GDM1 (cell line): ENCODE data around the gene USP25.

Experiments
- DNase-seq: peaks from one replicate; lab custom pipeline; 2025; lab: John Stamatoyannopoulos, UW

USP25 gene

DNA sequence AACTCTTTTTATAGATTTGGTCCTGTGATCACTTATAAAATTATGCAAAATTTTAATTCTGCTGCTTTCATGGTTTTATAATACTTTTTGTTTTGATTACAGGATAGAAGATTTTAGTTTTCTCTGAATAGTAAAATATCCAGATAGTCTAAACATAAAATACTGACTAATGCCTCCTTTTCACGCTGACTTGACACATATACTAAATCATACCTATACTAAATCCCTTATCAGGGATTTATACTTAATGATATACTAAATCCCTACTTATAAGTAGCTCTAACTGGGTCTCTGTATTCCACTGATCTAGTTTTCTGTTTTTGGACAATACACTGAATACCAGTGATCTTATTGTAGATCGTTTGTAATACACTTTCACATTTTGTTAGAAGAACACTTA is 128.0 kb downstream of the USP25 start:
- DNase-seq = no peak

GRCh38 chr21:15860541-15860940 is 130.8 kb downstream of the USP25 start:
- DNase-seq = no peak

DNA sequence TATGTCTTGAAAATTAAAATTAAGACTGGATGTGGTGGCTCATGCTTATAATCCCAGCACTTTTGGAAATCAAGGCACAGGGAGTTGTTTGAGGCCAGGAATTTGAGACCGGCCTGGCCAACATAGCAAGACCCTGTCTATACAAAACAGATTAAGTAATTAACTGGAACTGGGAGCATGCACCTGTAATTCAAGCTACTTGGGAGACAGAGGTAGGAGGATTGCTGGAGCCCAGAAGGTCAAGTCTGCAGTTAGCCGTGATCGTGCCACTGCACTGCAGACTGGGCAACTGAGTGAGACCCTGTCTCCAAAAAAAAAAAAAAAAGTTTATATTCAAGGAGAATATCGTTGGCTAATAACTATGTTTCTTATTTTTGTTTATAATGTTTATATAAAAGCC is 139.2 kb downstream of the USP25 start:
- DNase-seq = no peak

DNA sequence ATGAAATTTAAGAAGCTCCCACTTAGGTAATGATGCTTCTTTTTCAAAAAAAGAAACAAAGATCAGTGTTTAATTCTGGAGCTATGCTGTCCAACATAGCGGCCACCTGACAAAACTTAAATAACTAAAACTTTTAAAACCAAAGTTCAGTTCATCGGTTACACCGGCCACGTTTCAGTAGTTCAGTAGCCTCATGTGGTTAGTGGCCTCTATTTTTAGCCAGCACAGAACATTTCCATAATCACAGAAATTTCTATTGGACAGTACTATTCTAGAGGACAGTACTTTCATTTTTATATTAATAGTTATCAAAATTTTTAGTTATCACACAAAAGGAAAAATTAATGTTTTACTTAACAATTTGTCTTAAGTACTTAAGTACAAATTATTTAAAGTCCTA is 141.0 kb downstream of the USP25 start:
- no peak for DNase-seq

- no peak for DNase-seq
Measured at GRCh38 chr21:15872236-15872635, 142.5 kb downstream of the USP25 start.

- no peak for DNase-seq
Measured at GRCh38 chr21:15874615-15875014, 144.8 kb downstream of the USP25 start.

DNA sequence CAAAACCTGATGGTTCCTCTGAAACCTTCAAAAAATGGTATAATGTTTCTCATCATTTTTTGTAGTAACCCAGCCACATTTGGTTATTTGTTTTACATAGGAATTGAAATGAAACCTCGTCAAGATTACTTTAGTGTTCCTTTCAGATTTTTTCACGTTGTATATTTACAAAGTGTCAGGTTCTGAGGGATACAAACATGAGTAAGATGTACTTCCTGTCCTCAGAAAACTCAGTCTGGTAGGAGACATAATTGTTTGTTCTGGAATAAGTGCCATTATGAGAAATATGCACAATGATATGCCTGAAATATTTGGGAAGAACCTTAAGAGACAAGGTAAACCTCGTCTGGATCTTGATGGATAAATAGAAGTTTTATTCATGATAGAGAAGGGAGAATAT is 145.5 kb downstream of the USP25 start:
- no peak for DNase-seq

- no peak for DNase-seq
Measured at GRCh38 chr21:15893902-15894301, 164.1 kb downstream of the USP25 start.

DNA sequence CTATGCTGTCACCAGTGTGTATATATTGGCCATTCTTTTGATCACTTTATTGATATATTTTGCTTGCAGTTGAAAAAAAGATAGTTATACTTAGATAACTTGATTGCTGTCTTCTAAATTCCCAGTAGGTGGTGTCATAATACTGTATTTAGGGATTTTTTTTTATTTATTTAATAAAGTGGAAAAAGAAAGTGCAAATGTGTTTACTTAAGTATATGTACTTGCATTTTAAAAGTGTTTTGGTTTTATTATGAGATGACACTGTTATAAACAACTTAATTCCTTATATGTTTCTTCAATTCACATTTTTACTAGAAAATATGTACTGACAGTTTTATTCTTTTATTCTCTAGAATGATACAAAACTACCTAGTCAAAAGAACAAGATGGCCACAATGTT is 164.8 kb downstream of the USP25 start:
- DNase-seq = no peak

- DNase-seq = no peak
Measured at GRCh38 chr21:15895142-15896106, 165.6 kb downstream of the USP25 start.

- DNase-seq = no peak
Measured at GRCh38 chr21:15896501-15896900, 166.7 kb downstream of the USP25 start.

- no peak for DNase-seq
Measured at GRCh38 chr21:15904389-15904788, 174.6 kb downstream of the USP25 start.

GRCh38 chr21:15908187-15908586 is 178.4 kb downstream of the USP25 start:
- DNase-seq = no peak

DNA sequence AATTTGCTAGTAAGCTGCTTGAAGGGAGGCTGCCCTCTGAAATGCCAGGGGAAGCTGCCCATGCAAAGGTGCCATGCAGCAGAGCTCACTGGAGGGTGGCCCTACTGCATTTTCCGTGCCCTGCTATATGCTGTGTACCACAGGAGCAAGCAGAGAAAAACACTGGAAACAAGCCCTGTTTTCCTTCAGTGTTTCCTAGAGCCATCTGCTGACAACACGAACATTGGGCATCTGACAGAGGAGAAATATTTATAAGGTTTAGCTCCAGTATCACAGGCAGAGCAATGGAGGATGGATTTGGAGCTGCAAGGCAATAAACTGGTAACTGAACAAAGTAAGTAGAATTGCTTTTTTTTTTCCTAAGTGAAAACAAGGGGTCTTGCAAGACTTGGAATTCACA is 198.4 kb downstream of the USP25 start:
- no peak for DNase-seq

DNA sequence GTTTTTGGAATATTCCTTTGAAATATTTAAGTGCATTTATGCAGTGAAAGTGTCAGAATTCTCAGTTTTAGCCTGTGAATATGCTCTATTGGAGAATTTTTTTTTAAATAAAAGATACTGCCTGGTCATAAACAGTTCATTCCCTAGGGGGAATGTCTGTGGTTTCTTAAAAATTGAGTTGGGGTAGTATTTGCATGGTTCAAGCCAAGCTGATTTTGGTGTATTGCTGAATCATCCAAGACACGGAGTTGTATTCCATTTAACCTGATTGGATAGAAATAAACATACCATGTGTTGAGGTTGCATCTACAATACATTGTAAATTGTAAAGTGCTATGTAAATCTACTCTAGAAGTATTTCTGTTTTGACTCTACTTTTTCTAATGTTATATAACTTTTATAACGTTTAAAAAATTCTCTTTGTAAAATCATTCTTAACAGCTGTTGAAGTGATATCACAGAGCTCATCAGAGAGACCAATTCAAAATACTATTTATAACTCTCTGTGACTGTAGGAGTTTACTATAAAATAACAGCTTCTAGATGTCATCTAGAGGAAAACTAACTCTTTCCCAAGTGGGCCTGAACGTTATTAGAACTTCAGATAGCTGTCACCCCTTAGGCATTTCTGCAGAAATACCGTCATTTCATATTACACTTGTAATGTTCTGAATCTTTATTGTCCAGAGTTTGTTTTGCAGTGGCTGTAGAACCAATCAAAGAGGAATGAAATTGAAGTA is 199.1 kb downstream of the USP25 start:
- no peak for DNase-seq

GRCh38 chr21:15929536-15929935 is 199.8 kb downstream of the USP25 start:
- DNase-seq = no peak
